ENCODE data around the gene SCN10A. TPM values are rescaled to one million over a fixed set of nuclear protein-coding genes. Genes with fewer than 3 reads are reported as not detected.

The SCN10A gene
- total RNA-seq, 1 donor from 2014 or later: not detected

DNA sequence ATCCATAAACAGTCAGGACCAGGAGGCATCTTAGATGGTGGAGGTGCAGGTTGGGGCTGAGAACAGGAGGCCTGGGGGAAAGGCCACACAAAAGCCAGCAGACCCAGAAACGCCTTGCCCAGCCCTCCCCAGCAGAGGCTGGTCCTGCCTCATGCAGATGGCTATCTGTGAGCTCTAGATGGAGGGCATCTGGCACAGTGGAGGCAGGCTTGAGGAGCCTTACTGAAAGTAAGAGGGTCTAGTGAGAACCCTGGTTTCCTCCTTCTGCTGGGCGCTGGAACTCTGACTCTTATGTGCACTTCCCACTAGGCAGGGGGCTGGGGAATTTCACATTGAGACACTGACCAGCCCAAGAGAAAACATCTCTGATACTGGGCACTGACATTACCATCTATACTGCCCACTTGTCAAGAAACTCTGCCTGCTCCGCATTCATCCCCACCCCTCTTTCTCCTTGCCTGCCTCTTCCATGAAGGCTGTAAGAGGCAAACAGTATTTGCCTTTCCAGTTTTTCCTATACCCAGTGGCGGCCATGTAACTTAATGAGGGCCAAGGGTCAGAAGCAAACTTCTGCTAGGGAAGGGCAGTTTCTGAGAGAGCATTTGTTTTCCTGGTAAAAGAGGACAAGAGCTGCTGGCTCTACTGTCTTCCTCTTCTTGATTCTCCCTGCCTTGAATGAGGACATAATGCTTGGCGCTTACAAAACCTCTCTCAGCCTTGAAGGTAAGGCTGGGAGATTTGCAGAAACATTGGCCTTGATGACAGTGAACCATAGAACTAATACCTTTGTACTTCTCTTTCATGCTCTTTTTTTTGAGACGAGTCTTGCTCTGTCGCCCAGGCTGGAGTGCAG is 162.1 kb downstream of the SCN10A start:
- DNase-seq (no peak), ATAC-seq (no peak)
- peaks cover 75% of the 10 kb centered on the region for H3K27me3 ChIP-seq (ENCODE audit: low read depth)

DNA sequence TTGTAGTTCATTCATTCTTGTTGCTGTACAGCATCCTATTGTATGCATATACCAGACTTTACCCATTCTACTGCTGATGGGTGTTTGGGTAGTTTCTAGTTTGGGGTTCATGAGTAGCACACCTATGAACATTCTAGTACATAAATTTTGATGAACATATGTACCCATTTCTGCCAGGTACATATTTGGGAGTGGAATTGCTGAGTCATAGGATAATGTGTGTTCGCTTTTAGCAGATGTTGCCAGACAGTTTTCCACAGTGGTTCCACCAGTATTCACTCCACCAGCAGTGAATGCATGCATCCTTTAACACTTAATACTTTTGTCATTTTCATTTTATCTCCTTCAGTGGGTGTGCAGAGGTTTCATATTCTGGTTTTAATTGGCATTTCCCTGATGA is 163.1 kb downstream of the SCN10A start:
- DNase-seq (no peak), ATAC-seq (no peak)
- H3K4me3 ChIP-seq: no peak overlapping the region
- peaks cover 75% of the 10 kb centered on the region for H3K27me3 ChIP-seq (ENCODE audit: low read depth)
- TF ChIP-seq, protein P1, sequence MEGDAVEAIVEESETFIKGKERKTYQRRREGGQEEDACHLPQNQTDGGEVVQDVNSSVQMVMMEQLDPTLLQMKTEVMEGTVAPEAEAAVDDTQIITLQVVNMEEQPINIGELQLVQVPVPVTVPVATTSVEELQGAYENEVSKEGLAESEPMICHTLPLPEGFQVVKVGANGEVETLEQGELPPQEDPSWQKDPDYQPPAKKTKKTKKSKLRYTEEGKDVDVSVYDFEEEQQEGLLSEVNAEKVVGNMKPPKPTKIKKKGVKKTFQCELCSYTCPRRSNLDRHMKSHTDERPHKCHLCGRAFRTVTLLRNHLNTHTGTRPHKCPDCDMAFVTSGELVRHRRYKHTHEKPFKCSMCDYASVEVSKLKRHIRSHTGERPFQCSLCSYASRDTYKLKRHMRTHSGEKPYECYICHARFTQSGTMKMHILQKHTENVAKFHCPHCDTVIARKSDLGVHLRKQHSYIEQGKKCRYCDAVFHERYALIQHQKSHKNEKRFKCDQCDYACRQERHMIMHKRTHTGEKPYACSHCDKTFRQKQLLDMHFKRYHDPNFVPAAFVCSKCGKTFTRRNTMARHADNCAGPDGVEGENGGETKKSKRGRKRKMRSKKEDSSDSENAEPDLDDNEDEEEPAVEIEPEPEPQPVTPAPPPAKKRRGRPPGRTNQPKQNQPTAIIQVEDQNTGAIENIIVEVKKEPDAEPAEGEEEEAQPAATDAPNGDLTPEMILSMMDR (IDR thresholded peaks at IDR 0.05): no peak
- peaks cover 11% of the 10 kb centered on the region for H3K4me1 ChIP-seq
- H3K27ac ChIP-seq: no peak overlapping the region
- no peaks in the 10 kb centered on the region for H3K36me3 ChIP-seq
- intact Hi-C loops (cut with DNase I): loop anchor here (10.0 kb wide), 1 partner anchor 128 kb away; no protein-coding TSS in a partner anchor
- no peaks in the 10 kb centered on the region for H3K9me3 ChIP-seq

More for the DNA sequence above, 162.1 kb downstream of the SCN10A start:
- no peak overlapping the region for H3K4me3 ChIP-seq
- TF ChIP-seq, protein P1 (IDR thresholded peaks at IDR 0.05): no peak
- H3K36me3 ChIP-seq: no peaks in the 10 kb centered on the region
- intact Hi-C loops (cut with DNase I): loop anchor here (10.0 kb wide), 1 partner anchor 129 kb away; no protein-coding TSS in a partner anchor
- H3K9me3 ChIP-seq: no peaks in the 10 kb centered on the region
- H3K27ac ChIP-seq: no peak overlapping the region
- H3K4me1 ChIP-seq: peaks cover 7% of the 10 kb centered on the region

DNA sequence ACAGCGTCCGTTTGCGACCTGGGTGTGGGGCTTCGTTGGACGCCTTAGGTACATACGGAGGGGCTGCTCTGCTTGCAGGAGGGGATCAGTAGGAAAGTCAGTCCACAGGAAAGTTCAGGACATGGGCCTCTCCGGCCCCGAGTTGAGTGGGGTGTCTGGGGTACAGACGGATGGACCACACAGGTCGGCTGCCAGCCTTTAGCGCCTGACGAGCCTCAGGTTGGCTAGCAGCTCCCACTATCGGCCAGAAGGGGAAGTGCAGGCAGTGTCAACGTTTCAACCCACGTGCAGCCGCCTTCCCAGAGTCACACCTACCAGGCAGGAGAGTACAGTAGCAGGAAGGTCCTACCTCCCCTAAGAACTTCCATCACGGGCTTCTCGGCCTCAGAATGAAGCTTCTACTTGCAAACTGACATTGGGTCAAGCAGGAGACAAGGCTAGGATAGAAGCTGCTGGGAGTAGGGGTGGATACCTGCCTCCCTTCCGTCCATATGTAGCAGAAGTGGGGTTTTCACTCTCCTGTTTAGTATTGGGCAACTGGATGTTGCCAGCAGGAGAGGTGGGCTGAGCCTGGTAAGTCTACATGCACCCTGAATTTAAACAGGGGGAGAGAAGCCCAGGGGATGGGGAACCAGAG is 164.7 kb downstream of the SCN10A start:
- no peaks in the 10 kb centered on the region for H3K9me3 ChIP-seq
- H3K4me3 ChIP-seq: no peak overlapping the region
- H3K36me3 ChIP-seq: no peaks in the 10 kb centered on the region
- H3K4me1 ChIP-seq: peaks cover 11% of the 10 kb centered on the region
- peak; percentile 76 for DNase-seq
- H3K27ac ChIP-seq: no peak overlapping the region
- peaks cover 75% of the 10 kb centered on the region for H3K27me3 ChIP-seq (ENCODE audit: low read depth)
- TF ChIP-seq, protein P1 (IDR thresholded peaks at IDR 0.05): peak; percentile 96
- peak; percentile 85 to 87 for ATAC-seq
- intact Hi-C loops (cut with DNase I): loop anchor here (10.0 kb wide), 1 partner anchor 126 kb away; no protein-coding TSS in a partner anchor

DNA sequence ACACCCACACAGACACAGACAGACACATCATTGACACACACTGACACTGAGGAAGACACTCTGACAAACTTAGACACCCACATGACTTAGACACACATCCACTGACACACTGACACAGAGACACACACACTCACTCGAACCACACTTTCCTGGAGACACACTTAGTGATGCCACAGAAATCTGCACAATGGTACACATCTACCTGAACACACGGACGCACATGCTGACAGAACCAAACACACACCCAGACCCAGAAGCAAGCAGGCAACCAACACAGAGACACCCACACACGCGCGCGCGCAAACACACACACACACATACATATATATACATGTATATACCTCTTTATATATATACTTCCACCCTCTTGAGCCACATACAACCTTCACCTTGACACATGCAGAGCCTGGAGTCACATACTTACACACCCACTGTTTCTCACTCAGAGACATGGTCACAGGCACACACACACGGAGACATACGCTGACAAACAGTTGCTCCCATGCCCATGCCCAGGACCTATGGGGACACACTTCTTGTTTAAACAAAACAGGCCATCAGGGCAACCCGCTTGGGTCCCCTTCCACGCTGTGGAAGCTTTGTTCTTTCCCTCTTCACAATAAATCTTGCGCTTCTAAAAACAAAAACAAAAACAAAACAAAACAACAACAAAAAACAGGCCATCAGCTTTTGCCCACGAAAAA is 165.6 kb downstream of the SCN10A start:
- DNase-seq: no peak
- TF ChIP-seq, protein P1 (IDR thresholded peaks at IDR 0.05): no peak
- Histone ChIP-seq H3K27me3 (ENCODE audit: low read depth) (peaks cover 74% of the 10 kb centered on the region), H3K9me3 (no peaks in the 10 kb centered on the region), H3K36me3 (no peaks in the 10 kb centered on the region), H3K4me1 (peaks cover 11% of the 10 kb centered on the region), H3K27ac (no peak overlapping the region), H3K4me3 (no peak overlapping the region)
- intact Hi-C loops (cut with DNase I): loop anchor here (10.0 kb wide), 1 partner anchor 126 kb away; no protein-coding TSS in a partner anchor
- peak in 1 of 2 donors; percentile 3 for ATAC-seq
